Fibroblast of skin of abdomen (primary cell): ENCODE data around the gene DGCR6.
"Not testable (repeated sequence)": the region's sequence is repeated elsewhere in the genome, so short reads cannot be mapped to it uniquely, and the experiment has no call there.

ENCODE experiments used
- DNase-seq: peaks from one replicate; pipeline ENCODE4 v3.0.0-alpha.2; 2013

Gene DGCR6

GRCh38 chr22:18961201-18961600 lies 55.1 kb downstream of the DGCR6 start:
- not testable (repeated sequence) for DNase-seq
